Measurements from ENCODE around the gene DDX51. TPM values are rescaled to one million over a fixed set of nuclear protein-coding genes. Genes with fewer than 3 reads are reported as not detected.
"Not testable (repeated sequence)": the region's sequence is repeated elsewhere in the genome, so short reads cannot be mapped to it uniquely, and the experiment has no call there.

The DDX51 gene
- total and polyA plus RNA-seq, 4 donors, result 3.3 to 32.4 (median 14.6) TPM

- peak; percentile 38 to 74 for DNase-seq
- Histone ChIP-seq H3K27me3 (ENCODE audit: control insufficient read depth in 1 of 2, insufficient read depth in 2 of 2, low read length in 1 of 2) (no peaks in the 10 kb centered on the region), H3K36me3 (ENCODE audit: control insufficient read depth in 1 of 2, insufficient read depth in 2 of 2, low read length in 1 of 2) (no peaks in the 10 kb centered on the region), H3K27ac (ENCODE audit: low read depth in 1 of 2, low read length in 2 of 2) (no peak overlapping the region), H3K4me1 (ENCODE audit: control insufficient read depth in 1 of 2, insufficient read depth in 2 of 2, low read length in 2 of 2) (no peaks in the 10 kb centered on the region), H3K9me3 (ENCODE audit: control insufficient read depth, low read length) (no peaks in the 10 kb centered on the region), H3K4me3 (ENCODE audit: low read length in 2 of 2) (no peak overlapping the region)
- intact Hi-C loops (cut with DNase I), result loop anchor here in 1 of 2 donors (10.0 kb wide), 1 partner anchor 247 kb away; the partner anchor contains the start of gene ULK1
- ATAC-seq (ENCODE audit: low FRiP score), result no peak
- 94 to 95% methylated on average over 22 of the region's 22 CpGs for WGBS, 2 donors
Observed at GRCh38 chr12:132141976-132142678, 2.0 kb downstream of the DDX51 start.

- Histone ChIP-seq H3K27me3 (ENCODE audit: control insufficient read depth in 1 of 2, insufficient read depth in 2 of 2, low read length in 1 of 2) (no peaks in the 10 kb centered on the region), H3K4me3 (ENCODE audit: low read length in 2 of 2) (no peak overlapping the region), H3K36me3 (ENCODE audit: control insufficient read depth in 1 of 2, insufficient read depth in 2 of 2, low read length in 1 of 2) (no peaks in the 10 kb centered on the region), H3K27ac (ENCODE audit: low read depth in 1 of 2, low read length in 2 of 2) (no peak overlapping the region), H3K4me1 (ENCODE audit: control insufficient read depth in 1 of 2, insufficient read depth in 2 of 2, low read length in 2 of 2) (no peaks in the 10 kb centered on the region), H3K9me3 (ENCODE audit: control insufficient read depth, low read length) (no peaks in the 10 kb centered on the region)
- ATAC-seq (ENCODE audit: low FRiP score), result no peak
- 92% methylated on average over 38 of the region's 38 CpGs for WGBS, 2 donors
- peak; percentile 39 to 70 for DNase-seq
- intact Hi-C loops (cut with DNase I), result loop anchor here in 1 of 2 donors (10.0 kb wide), 1 partner anchor 246 kb away; the partner anchor contains the start of gene ULK1
Observed at GRCh38 chr12:132140918-132141841, 2.9 kb downstream of the DDX51 start.

GRCh38 chr12:132140501-132140900, 3.6 kb downstream of the DDX51 start:
- no peak overlapping the region for H3K27ac ChIP-seq (ENCODE audit: low read depth in 1 of 2, low read length in 2 of 2)
- no peaks in the 10 kb centered on the region for H3K36me3 ChIP-seq (ENCODE audit: control insufficient read depth in 1 of 2, insufficient read depth in 2 of 2, low read length in 1 of 2)
- no peaks in the 10 kb centered on the region for H3K9me3 ChIP-seq (ENCODE audit: control insufficient read depth, low read length)
- intact Hi-C loops (cut with DNase I), result loop anchor here in 1 of 2 donors (10.0 kb wide), 1 partner anchor 246 kb away; the partner anchor contains the start of gene ULK1
- ATAC-seq (ENCODE audit: low FRiP score) (no peak), DNase-seq (peak in 1 of 2 donors; percentile 57)
- no peak overlapping the region for H3K4me3 ChIP-seq (ENCODE audit: low read length in 2 of 2)
- WGBS, 2 donors, result 89 to 90% methylated on average over 15 of the region's 15 CpGs
- no peaks in the 10 kb centered on the region for H3K27me3 ChIP-seq (ENCODE audit: control insufficient read depth in 1 of 2, insufficient read depth in 2 of 2, low read length in 1 of 2)
- H3K4me1 ChIP-seq (ENCODE audit: control insufficient read depth in 1 of 2, insufficient read depth in 2 of 2, low read length in 2 of 2), result no peaks in the 10 kb centered on the region

GRCh38 chr12:132139912-132140311, 4.2 kb downstream of the DDX51 start:
- Histone ChIP-seq H3K27me3 (ENCODE audit: control insufficient read depth in 1 of 2, insufficient read depth in 2 of 2, low read length in 1 of 2) (no peaks in the 10 kb centered on the region), H3K4me1 (ENCODE audit: control insufficient read depth in 1 of 2, insufficient read depth in 2 of 2, low read length in 2 of 2) (no peaks in the 10 kb centered on the region), H3K9me3 (ENCODE audit: control insufficient read depth, low read length) (no peaks in the 10 kb centered on the region), H3K27ac (ENCODE audit: low read depth in 1 of 2, low read length in 2 of 2) (no peak overlapping the region), H3K36me3 (ENCODE audit: control insufficient read depth in 1 of 2, insufficient read depth in 2 of 2, low read length in 1 of 2) (no peaks in the 10 kb centered on the region), H3K4me3 (ENCODE audit: low read length in 2 of 2) (no peak overlapping the region)
- intact Hi-C loops (cut with DNase I), result loop anchor here in 1 of 2 donors (10.0 kb wide), 1 partner anchor 245 kb away; the partner anchor contains the start of gene ULK1
- 94 to 96% methylated on average over 27 of the region's 27 CpGs for WGBS, 2 donors
- DNase-seq (peak in 1 of 2 donors; percentile 53), ATAC-seq (ENCODE audit: low FRiP score) (no peak)

GRCh38 chr12:132138941-132139871, 4.9 kb downstream of the DDX51 start:
- WGBS, 2 donors, result 91 to 93% methylated on average over 31 to 34 of the region's 34 CpGs
- ATAC-seq (ENCODE audit: low FRiP score), result no peak
- intact Hi-C loops (cut with DNase I), result no loop called here
- Histone ChIP-seq H3K9me3 (ENCODE audit: control insufficient read depth, low read length) (no peaks in the 10 kb centered on the region), H3K27ac (ENCODE audit: low read depth in 1 of 2, low read length in 2 of 2) (no peak overlapping the region), H3K4me3 (ENCODE audit: low read length in 2 of 2) (no peak overlapping the region), H3K36me3 (ENCODE audit: control insufficient read depth in 1 of 2, insufficient read depth in 2 of 2, low read length in 1 of 2) (no peaks in the 10 kb centered on the region), H3K27me3 (ENCODE audit: control insufficient read depth in 1 of 2, insufficient read depth in 2 of 2, low read length in 1 of 2) (no peaks in the 10 kb centered on the region), H3K4me1 (ENCODE audit: control insufficient read depth in 1 of 2, insufficient read depth in 2 of 2, low read length in 2 of 2) (no peaks in the 10 kb centered on the region)
- DNase-seq, result peak in 1 of 2 donors; percentile 56

- 68 to 72% methylated on average over 13 of the region's 13 CpGs for WGBS, 2 donors
- ATAC-seq (ENCODE audit: low FRiP score), result no peak
- Histone ChIP-seq H3K4me3 (ENCODE audit: low read length in 2 of 2) (no peak overlapping the region), H3K4me1 (ENCODE audit: control insufficient read depth in 1 of 2, insufficient read depth in 2 of 2, low read length in 2 of 2) (no peaks in the 10 kb centered on the region), H3K9me3 (ENCODE audit: control insufficient read depth, low read length) (no peaks in the 10 kb centered on the region), H3K27me3 (ENCODE audit: control insufficient read depth in 1 of 2, insufficient read depth in 2 of 2, low read length in 1 of 2) (no peaks in the 10 kb centered on the region), H3K27ac (ENCODE audit: low read depth in 1 of 2, low read length in 2 of 2) (no peak overlapping the region), H3K36me3 (ENCODE audit: control insufficient read depth in 1 of 2, insufficient read depth in 2 of 2, low read length in 1 of 2) (no peaks in the 10 kb centered on the region)
- intact Hi-C loops (cut with DNase I), result no loop called here
- DNase-seq, result peak in 1 of 2 donors; percentile 51
Observed at GRCh38 chr12:132137483-132138125, 6.5 kb downstream of the DDX51 start.

- H3K4me3 ChIP-seq (ENCODE audit: low read length in 2 of 2); H3K4me1 ChIP-seq (ENCODE audit: control insufficient read depth in 1 of 2, insufficient read depth in 2 of 2, low read length in 2 of 2); H3K9me3 ChIP-seq (ENCODE audit: control insufficient read depth, low read length); H3K27me3 ChIP-seq (ENCODE audit: control insufficient read depth in 1 of 2, insufficient read depth in 2 of 2, low read length in 1 of 2); ATAC-seq (ENCODE audit: low FRiP score); H3K27ac ChIP-seq (ENCODE audit: low read depth in 1 of 2, low read length in 2 of 2); intact Hi-C loops (cut with DNase I); H3K36me3 ChIP-seq (ENCODE audit: control insufficient read depth in 1 of 2, insufficient read depth in 2 of 2, low read length in 1 of 2): not testable (repeated sequence)
- WGBS, 2 donors, result 80 to 87% methylated on average over 11 to 21 of the region's 21 CpGs
- peak in 1 of 2 donors; percentile 10 for DNase-seq
Observed at GRCh38 chr12:132136226-132136625, 7.9 kb downstream of the DDX51 start.
